Nephron progenitor cell (in vitro differentiated cells): ENCODE measurements around the gene SPTB.

Source experiments
- DNase-seq: peaks from one replicate; pipeline ENCODE4 v3.0.0; 2021
- H3K27ac Mint-ChIP-seq: 2 replicates; pipeline ENCODE4 v1.8.0; 2021; ENCODE audit warnings: mild to moderate bottlenecking, moderate library complexity, mixed read lengths
- H3K27me3 Mint-ChIP-seq: 2 replicates; pipeline ENCODE4 v1.8.0; 2021; ENCODE audit warnings: mild to moderate bottlenecking, low read depth, mixed read lengths; ENCODE audit not compliant: poor library complexity
- H3K36me3 Mint-ChIP-seq: 2 replicates; pipeline ENCODE4 v1.8.0; 2021; ENCODE audit warnings: low read depth, mixed read lengths
- H3K4me1 Mint-ChIP-seq: 2 replicates; pipeline ENCODE4 v1.8.0; 2021; ENCODE audit warnings: mixed read lengths
- H3K4me3 Mint-ChIP-seq: 2 replicates; pipeline ENCODE4 v1.8.0; 2021; ENCODE audit warnings: mild to moderate bottlenecking, moderate library complexity, mixed read lengths
- H3K9me3 Mint-ChIP-seq: 2 replicates; pipeline ENCODE4 v1.8.0; 2021; ENCODE audit warnings: mild to moderate bottlenecking, moderate library complexity, mixed read lengths
- TF ChIP-seq, protein P1 (sequence below): fragments of 200-600 bp; sonication (generic); IDR thresholded peaks from 2 replicates; pipeline ENCODE4 v1.5.0; 2021; ENCODE audit warnings: antibody characterized with exemption

SPTB gene

DNA sequence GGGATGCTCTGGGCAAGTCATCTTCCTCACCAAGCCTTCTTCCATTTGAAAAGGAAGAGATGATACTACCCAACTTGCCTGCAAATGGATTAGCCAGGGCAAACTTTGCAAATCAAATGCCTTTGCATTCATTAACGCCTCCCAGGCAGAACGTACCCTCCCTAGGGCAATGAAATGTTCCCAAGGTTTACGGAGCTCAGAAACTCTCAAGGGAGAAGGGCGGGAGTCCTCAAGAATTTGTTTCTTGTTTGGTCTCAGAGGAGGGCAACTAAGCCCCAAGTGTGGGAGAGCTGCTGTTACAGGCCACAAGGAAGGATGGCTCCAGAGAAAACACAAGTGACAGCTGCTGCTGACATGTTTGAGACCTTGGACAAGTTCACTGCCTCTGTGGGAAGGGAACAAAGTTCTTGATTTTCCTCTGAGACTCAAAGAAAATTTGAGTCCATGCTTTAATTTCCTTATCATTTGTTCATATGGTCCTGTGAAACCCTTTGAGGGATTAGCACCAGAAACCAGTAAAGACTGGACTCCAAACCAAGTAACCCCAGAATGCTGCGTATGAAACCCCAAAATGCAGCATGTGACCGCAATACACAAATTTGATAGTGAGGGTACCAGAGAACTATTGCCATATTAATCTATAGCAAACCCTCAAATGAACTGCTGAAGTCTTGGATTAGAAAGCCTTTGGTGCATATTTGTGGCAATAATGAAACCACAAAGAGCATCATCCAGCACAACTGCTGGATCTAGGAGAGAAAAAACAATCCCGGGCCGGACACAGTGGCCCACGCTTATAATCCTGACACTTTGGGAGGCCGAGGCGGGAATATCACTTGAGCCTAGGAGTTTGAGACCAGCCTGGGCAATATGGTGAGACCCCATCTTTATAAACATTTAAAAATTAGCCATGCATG is 22.9 kb downstream of the SPTB start:
- no peak for DNase-seq
- Mint-ChIP-seq H3K9me3 (no peaks in the 10 kb centered on the region), H3K4me1 (peaks cover 49% of the 10 kb centered on the region), H3K36me3 (no peaks in the 10 kb centered on the region), H3K27me3 (peaks cover 5% of the 10 kb centered on the region), H3K27ac (peak overlapping the region; percentile 66), H3K4me3 (no peak overlapping the region)
- TF ChIP-seq, protein P1, sequence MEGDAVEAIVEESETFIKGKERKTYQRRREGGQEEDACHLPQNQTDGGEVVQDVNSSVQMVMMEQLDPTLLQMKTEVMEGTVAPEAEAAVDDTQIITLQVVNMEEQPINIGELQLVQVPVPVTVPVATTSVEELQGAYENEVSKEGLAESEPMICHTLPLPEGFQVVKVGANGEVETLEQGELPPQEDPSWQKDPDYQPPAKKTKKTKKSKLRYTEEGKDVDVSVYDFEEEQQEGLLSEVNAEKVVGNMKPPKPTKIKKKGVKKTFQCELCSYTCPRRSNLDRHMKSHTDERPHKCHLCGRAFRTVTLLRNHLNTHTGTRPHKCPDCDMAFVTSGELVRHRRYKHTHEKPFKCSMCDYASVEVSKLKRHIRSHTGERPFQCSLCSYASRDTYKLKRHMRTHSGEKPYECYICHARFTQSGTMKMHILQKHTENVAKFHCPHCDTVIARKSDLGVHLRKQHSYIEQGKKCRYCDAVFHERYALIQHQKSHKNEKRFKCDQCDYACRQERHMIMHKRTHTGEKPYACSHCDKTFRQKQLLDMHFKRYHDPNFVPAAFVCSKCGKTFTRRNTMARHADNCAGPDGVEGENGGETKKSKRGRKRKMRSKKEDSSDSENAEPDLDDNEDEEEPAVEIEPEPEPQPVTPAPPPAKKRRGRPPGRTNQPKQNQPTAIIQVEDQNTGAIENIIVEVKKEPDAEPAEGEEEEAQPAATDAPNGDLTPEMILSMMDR = no peak

DNA sequence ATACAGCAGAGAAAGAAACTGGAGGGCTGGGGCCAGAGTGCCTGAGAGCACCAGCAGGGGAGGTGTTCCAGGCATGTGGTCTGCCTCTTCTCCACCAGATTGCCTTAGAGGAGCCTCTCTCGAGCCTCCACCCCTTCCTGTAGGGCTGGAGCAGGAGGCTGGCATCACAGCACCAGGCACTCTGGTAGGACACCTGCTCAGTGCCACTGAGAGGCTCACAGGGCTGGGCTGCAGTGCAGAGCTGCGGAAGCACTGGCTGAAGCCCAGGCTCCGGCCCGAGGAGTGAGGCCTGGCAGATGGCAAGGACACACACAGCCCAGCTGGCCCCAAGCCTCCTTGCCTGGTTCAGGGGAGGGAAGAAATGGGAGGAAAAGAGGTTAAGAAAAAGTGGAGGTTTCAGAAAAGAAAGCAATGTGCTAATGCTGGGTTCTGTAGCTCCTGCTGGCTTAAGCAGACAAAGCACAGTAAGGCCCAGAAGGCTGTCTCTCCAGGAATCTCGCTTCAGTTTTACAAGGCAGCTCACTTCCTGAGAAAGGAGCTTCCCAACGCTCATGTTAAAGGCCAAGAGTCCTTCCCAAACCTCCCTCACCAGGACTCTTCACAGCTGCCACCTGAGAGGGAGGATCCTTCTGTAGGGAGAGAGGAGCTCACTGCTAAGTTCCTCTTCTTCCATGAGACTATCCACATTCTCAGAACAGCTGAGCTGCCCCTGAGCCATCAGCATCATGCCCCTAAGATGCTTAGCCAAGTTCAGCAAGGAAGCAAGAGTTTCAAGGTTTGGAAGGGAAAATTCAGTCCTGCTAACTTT is 23.8 kb downstream of the SPTB start:
- DNase-seq = no peak
- no peak overlapping the region for H3K4me3 Mint-ChIP-seq
- TF ChIP-seq, protein P1 = no peak
- peak overlapping the region; percentile 66 for H3K27ac Mint-ChIP-seq
- H3K4me1 Mint-ChIP-seq = peaks cover 43% of the 10 kb centered on the region
- no peaks in the 10 kb centered on the region for H3K9me3 Mint-ChIP-seq
- peaks cover 5% of the 10 kb centered on the region for H3K27me3 Mint-ChIP-seq
- no peaks in the 10 kb centered on the region for H3K36me3 Mint-ChIP-seq

DNA sequence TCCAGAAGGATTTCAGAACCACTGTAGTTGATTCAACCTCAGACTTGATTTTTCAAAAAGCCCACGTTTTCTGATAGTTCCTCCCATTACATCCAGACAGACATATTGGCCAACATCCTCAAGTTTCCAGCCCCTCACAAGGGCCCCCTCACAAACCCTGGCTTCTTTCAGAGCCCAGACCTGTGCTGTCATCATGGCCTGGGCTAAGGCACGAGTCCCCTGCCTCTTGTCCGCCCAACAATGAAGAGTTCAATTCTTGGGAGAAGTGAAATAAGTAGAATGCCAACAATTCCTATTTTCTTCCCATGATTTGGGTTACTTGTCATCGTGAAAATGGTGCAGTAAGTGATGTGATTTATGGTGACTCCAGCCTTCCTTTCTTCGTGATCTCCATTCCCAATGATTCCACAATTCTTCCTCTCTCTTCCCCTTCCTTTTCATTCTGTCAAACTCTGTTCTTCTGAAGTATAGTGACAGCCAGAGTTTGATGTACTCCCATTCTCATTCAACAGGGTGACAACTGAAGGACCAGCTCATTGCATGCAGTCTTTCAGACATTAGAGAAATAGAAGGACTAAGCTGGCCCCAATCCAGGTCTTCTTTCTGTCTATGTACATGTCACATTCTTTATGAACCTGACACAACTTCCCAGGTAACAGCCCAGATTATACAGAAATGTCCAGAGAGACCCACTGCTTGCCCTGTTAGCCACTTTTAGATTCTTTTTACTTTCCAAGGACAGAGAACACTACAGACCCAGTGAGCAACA is 29.2 kb downstream of the SPTB start:
- Mint-ChIP-seq H3K27me3 (peaks cover 12% of the 10 kb centered on the region), H3K27ac (no peak overlapping the region), H3K36me3 (no peaks in the 10 kb centered on the region), H3K9me3 (no peaks in the 10 kb centered on the region), H3K4me3 (no peak overlapping the region), H3K4me1 (peaks cover 39% of the 10 kb centered on the region)
- TF ChIP-seq, protein P1 = no peak
- no peak for DNase-seq

DNA sequence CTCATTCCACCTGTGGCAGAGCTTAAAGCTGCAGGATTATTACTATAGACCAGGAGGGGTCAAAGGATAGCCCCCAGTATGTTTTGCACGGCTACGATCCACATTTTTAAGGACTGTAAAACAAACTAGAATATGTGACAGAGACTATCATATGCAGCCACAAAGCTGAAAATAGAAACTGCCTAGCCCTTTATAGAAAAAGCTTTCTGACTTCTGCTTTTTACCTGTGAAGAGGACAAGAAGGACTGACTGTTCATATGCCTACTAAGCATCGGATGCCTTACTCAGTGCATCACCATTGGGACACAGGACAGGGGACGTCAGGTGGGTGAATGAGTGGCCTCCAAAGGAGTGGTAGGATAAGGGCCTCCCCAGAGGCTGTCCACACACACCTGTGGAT is 29.8 kb downstream of the SPTB start:
- TF ChIP-seq, protein P1 = no peak

DNA sequence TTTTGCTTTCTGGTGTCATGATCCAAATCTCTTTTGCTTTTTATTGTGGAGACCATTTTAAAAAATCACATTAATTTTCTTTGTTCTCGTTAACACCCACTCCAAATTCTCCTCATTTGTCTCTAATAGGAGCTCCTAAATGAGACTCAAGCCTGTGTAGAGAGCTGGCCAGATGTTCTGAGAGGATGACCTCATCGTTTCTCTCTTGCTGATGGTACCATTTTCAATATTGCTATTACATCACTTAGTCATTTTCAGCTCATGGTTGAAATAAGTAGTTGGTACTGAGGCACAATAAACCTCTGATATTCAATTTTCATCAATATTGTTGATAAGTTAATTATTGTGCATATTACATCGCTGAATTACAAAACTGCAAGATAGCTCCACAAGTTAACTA is 31.5 kb downstream of the SPTB start:
- DNase-seq = no peak
- Mint-ChIP-seq H3K27ac (no peak overlapping the region), H3K27me3 (peaks cover 7% of the 10 kb centered on the region), H3K36me3 (no peaks in the 10 kb centered on the region), H3K4me1 (peaks cover 45% of the 10 kb centered on the region), H3K9me3 (no peaks in the 10 kb centered on the region), H3K4me3 (no peak overlapping the region)
- TF ChIP-seq, protein P1 = no peak

More for the DNA sequence above, 29.8 kb downstream of the SPTB start:
- peaks cover 42% of the 10 kb centered on the region for H3K4me1 Mint-ChIP-seq
- no peak overlapping the region for H3K4me3 Mint-ChIP-seq
- no peaks in the 10 kb centered on the region for H3K36me3 Mint-ChIP-seq
- DNase-seq = no peak
- peaks cover 12% of the 10 kb centered on the region for H3K27me3 Mint-ChIP-seq
- H3K9me3 Mint-ChIP-seq = no peaks in the 10 kb centered on the region
- H3K27ac Mint-ChIP-seq = no peak overlapping the region
